SK-N-SH treated with all-trans-retinoic acid at 6 μM for 48 hours (cell line): ENCODE data around the gene LARGE1.

Experiments
- ARNTL ChIP-seq: fragments of 450-650 bp; formaldehyde crosslinking; IDR thresholded peaks from 2 replicates; pipeline ENCODE4 v1.5.0; 2020; ENCODE audit warnings: low read depth, mild to moderate bottlenecking, moderate library complexity, borderline replicate concordance
- CREB5 ChIP-seq: fragments of 250-450 bp; sonication (Bioruptor Pico); IDR thresholded peaks from 2 replicates; pipeline ENCODE4 v1.5.1; 2020; ENCODE audit warnings: low read depth, mild to moderate bottlenecking, moderate library complexity
- CSRNP3 ChIP-seq: fragments of 250-450 bp; sonication (Bioruptor Pico); IDR thresholded peaks from 2 replicates; pipeline ENCODE4 v1.5.1; 2021; ENCODE audit warnings: mild to moderate bottlenecking, moderate library complexity
- ESRRG ChIP-seq: fragments of 250-450 bp; sonication (Bioruptor Pico); IDR thresholded peaks from 2 replicates; pipeline ENCODE4 v1.6.1; 2021; ENCODE audit warnings: mild to moderate bottlenecking
- PATZ1 ChIP-seq: fragments of 250-450 bp; sonication (Bioruptor Pico); IDR thresholded peaks from 2 replicates; pipeline ENCODE4 v1.8.0; 2020; ENCODE audit warnings: mild to moderate bottlenecking, moderate library complexity, borderline replicate concordance
- POU6F1 ChIP-seq: fragments of 250-450 bp; sonication (Bioruptor Pico); IDR thresholded peaks from 2 replicates; pipeline ENCODE4 v1.8.0; 2021; ENCODE audit warnings: low read depth, mild to moderate bottlenecking, moderate library complexity, borderline replicate concordance
- RARB ChIP-seq: fragments of 250-450 bp; sonication (Bioruptor Pico); IDR thresholded peaks from 2 replicates; pipeline ENCODE4 v1.8.0; 2021; ENCODE audit warnings: mild to moderate bottlenecking, moderate library complexity
- TCF4 ChIP-seq: fragments of 250-450 bp; sonication (Bioruptor Pico); IDR thresholded peaks from 2 replicates; pipeline ENCODE4 v1.8.0; 2021; ENCODE audit warnings: mild to moderate bottlenecking, moderate library complexity, borderline replicate concordance
- TOX ChIP-seq: fragments of 250-450 bp; sonication (Bioruptor Pico); IDR thresholded peaks from 2 replicates; pipeline ENCODE4 v1.8.0; 2021; ENCODE audit warnings: mild to moderate bottlenecking, moderate library complexity, borderline replicate concordance
- TSHZ2 ChIP-seq: fragments of 250-450 bp; sonication (Bioruptor Pico); IDR thresholded peaks from 2 replicates; pipeline ENCODE4 v1.5.0; 2020; ENCODE audit warnings: mild to moderate bottlenecking, moderate library complexity
- ZFP30 ChIP-seq: fragments of 450-650 bp; formaldehyde crosslinking; IDR thresholded peaks from 2 replicates; pipeline ENCODE4 v1.5.0; 2022; ENCODE audit warnings: mild to moderate bottlenecking, moderate library complexity
- ZNF565 ChIP-seq: fragments of 450-650 bp; formaldehyde crosslinking; conservative IDR thresholded peaks from 2 replicates; pipeline ENCODE4 v1.5.0; 2020; ENCODE audit warnings: low read depth, mild to moderate bottlenecking, moderate library complexity
- ZNF70 ChIP-seq: fragments of 450-650 bp; formaldehyde crosslinking; IDR thresholded peaks from 2 replicates; pipeline ENCODE4 v1.5.0; 2020; ENCODE audit warnings: mild to moderate bottlenecking, moderate library complexity
- ZNF8 ChIP-seq: fragments of 450-650 bp; formaldehyde crosslinking; IDR thresholded peaks from 2 replicates; pipeline ENCODE4 v1.5.0; 2020; ENCODE audit warnings: mild to moderate bottlenecking, moderate library complexity

- TF ChIP-seq PATZ1 (CRISPR knock-in tag) (no peak), CREB5 (CRISPR knock-in tag) (no peak), RARB (CRISPR knock-in tag) (no peak), ZFP30 (no peak), ARNTL (CRISPR knock-in tag) (no peak), ZNF70 (no peak), TCF4 (CRISPR knock-in tag) (no peak), ZNF565 (CRISPR knock-in tag) (no peak), ZNF8 (CRISPR knock-in tag) (no peak), POU6F1 (CRISPR knock-in tag) (no peak), ESRRG (CRISPR knock-in tag) (no peak), CSRNP3 (CRISPR knock-in tag) (no peak), TSHZ2 (CRISPR knock-in tag) (no peak), TOX (CRISPR knock-in tag) (no peak)
These were observed 346.8 kb downstream of the LARGE1 start for GRCh38 chr22:33573479-33573878.
